Mucosa of descending colon (tissue), 3 donors: ENCODE measurements around the gene CDKN2B. TPM values are rescaled to one million over a fixed set of nuclear protein-coding genes. Genes with fewer than 3 reads are reported as not detected.

ENCODE experiments used
- ATAC-seq: fragments of 200-7000 bp; cut with Tn5 transposase; one replicate; pipeline ENCODE4 v1.9.1; 2020; ENCODE audit warnings: mild to moderate bottlenecking, moderate library complexity
- DNase-seq, 3 donors: peaks; one replicate each; pipeline ENCODE4 v3.0.0-alpha.2; 2020
- H3K36me3 ChIP-seq: fragments of 200-600 bp; one replicate; pipeline ENCODE4 v1.8.0; 2021; ENCODE audit warnings: low read depth, mild to moderate bottlenecking
- H3K4me1 ChIP-seq: fragments of 200-600 bp; one replicate; pipeline ENCODE4 v1.8.0; 2021; ENCODE audit warnings: low read depth, mild to moderate bottlenecking
- H3K4me3 ChIP-seq: fragments of 200-600 bp; one replicate; pipeline ENCODE4 v1.8.0; 2021; ENCODE audit warnings: mild to moderate bottlenecking
- H3K9me3 ChIP-seq: fragments of 200-600 bp; one replicate; pipeline ENCODE4 v1.8.0; 2021; ENCODE audit warnings: mild to moderate bottlenecking
- intact Hi-C, 2 donors: fragments of 100-400 bp; cut with DNase I in 1 of 2; cut with micrococcal nuclease in 1 of 2; formaldehyde crosslinking; loops; one replicate each; pipeline versions ENCODE4 v1.11.0 to v1.11.1; 2022; cut with DNase I, micrococcal nuclease
- total RNA-seq, 3 donors: library from RNA; stranded (reverse); fragmentation: NEBNext Ultra II Directional in 2 of 3; extraction: Animal tissue kit (Norgen Biotek cat#: 25700) in 2 of 3; gene quantifications; one replicate each; pipeline versions ENCODE4 v1.2.1 to v1.2.4, GENCODE V29; 2021 to 2023
- TF ChIP-seq, protein P1 (sequence below): fragments of 200-600 bp; IDR thresholded peaks from one replicate; pipeline ENCODE4 v1.8.0; 2022; ENCODE audit warnings: antibody characterized with exemption, mild to moderate bottlenecking
- donor health status: DM: no; HTN: no; CAD: no; lungs with moderate emphysema.
- donor health status: DM: no; HTN: no; CAD: no.
- donor health status: DM: no; HTN: yes; CAD: no.

CDKN2B gene
- total RNA-seq, 3 donors from 2014 or later, result 64.8 to 192 (median 119) TPM

GRCh38 chr9:21982391-21982790 is 26.7 kb downstream of the CDKN2B start:
- intact Hi-C loops, result no loop called here
- Histone ChIP-seq H3K9me3 (no peaks in the 10 kb centered on the region), H3K4me1 (no peaks in the 10 kb centered on the region), H3K36me3 (no peaks in the 10 kb centered on the region), H3K4me3 (no peak overlapping the region)
- TF ChIP-seq, protein P1, sequence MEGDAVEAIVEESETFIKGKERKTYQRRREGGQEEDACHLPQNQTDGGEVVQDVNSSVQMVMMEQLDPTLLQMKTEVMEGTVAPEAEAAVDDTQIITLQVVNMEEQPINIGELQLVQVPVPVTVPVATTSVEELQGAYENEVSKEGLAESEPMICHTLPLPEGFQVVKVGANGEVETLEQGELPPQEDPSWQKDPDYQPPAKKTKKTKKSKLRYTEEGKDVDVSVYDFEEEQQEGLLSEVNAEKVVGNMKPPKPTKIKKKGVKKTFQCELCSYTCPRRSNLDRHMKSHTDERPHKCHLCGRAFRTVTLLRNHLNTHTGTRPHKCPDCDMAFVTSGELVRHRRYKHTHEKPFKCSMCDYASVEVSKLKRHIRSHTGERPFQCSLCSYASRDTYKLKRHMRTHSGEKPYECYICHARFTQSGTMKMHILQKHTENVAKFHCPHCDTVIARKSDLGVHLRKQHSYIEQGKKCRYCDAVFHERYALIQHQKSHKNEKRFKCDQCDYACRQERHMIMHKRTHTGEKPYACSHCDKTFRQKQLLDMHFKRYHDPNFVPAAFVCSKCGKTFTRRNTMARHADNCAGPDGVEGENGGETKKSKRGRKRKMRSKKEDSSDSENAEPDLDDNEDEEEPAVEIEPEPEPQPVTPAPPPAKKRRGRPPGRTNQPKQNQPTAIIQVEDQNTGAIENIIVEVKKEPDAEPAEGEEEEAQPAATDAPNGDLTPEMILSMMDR, result no peak
- ATAC-seq (no peak), DNase-seq (no peak)

- intact Hi-C loops, result no loop called here
- no peaks in the 10 kb centered on the region for H3K9me3 ChIP-seq
- H3K4me1 ChIP-seq, result peaks cover 13% of the 10 kb centered on the region
- H3K36me3 ChIP-seq, result no peaks in the 10 kb centered on the region
- DNase-seq (no peak), ATAC-seq (no peak)
- TF ChIP-seq, protein P1, result no peak
- H3K4me3 ChIP-seq, result no peak overlapping the region
Observed at GRCh38 chr9:21976334-21976875, 32.7 kb downstream of the CDKN2B start.

GRCh38 chr9:21974722-21975409 is 34.2 kb downstream of the CDKN2B start:
- Histone ChIP-seq H3K4me1 (peaks cover 13% of the 10 kb centered on the region), H3K36me3 (no peaks in the 10 kb centered on the region), H3K9me3 (no peaks in the 10 kb centered on the region), H3K4me3 (no peak overlapping the region)
- intact Hi-C loops, result no loop called here
- ATAC-seq (peak; percentile 73), DNase-seq (peak in 1 of 3 donors; percentile 28)
- TF ChIP-seq, protein P1, result no peak

DNA sequence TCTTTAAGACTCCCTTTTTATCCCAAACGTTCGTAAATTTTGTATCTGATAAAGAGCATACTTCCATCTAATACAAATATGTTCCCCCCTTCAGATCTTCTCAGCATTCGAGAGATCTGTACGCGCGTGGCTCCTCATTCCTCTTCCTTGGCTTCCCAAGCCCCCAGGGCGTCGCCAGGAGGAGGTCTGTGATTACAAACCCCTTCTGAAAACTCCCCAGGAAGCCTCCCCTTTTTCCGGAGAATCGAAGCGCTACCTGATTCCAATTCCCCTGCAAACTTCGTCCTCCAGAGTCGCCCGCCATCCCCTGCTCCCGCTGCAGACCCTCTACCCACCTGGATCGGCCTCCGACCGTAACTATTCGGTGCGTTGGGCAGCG is 34.8 kb downstream of the CDKN2B start:
- H3K36me3 ChIP-seq, result no peaks in the 10 kb centered on the region
- intact Hi-C loops, result no loop called here
- H3K4me3 ChIP-seq, result no peak overlapping the region
- H3K9me3 ChIP-seq, result no peaks in the 10 kb centered on the region
- no peak for DNase-seq
- TF ChIP-seq, protein P1, result no peak
- ATAC-seq, result no peak
- peaks cover 13% of the 10 kb centered on the region for H3K4me1 ChIP-seq

- no peak for DNase-seq
Observed at GRCh38 chr9:21972361-21972760, 36.7 kb downstream of the CDKN2B start.

More at GRCh38 chr9:21972361-21972760, 36.7 kb downstream of the CDKN2B start:
- no peak overlapping the region for H3K4me3 ChIP-seq
- intact Hi-C loops, result no loop called here
- ATAC-seq, result no peak
- no peaks in the 10 kb centered on the region for H3K36me3 ChIP-seq
- peaks cover 18% of the 10 kb centered on the region for H3K4me1 ChIP-seq
- TF ChIP-seq, protein P1, result no peak
- no peaks in the 10 kb centered on the region for H3K9me3 ChIP-seq
